ENCODE measurements around the gene TLCD2.

Gene TLCD2

GRCh38 chr17:1709971-1710806 lies at the start of gene TLCD2:
TSS of gene TLCD2 (minus strand) at chr17:1710377. CDS start at chr17:1710242, 135 bp downstream.
- Mint-ChIP-seq H3K27me3 (ENCODE audit: low read depth, poor library complexity) (peaks cover 49% of the 10 kb centered on the region), H3K36me3 (ENCODE audit: low read depth) (no peaks in the 10 kb centered on the region), H3K9me3 (no peaks in the 10 kb centered on the region), H3K4me1 (peaks cover 56% of the 10 kb centered on the region), H3K27ac (no peak within 1 kb of the TSS), H3K4me3 (peak within 1 kb of the TSS; percentile 77)
- TF ChIP-seq CTCF (IDR thresholded peaks at IDR 0.05), result no peak
- DNase-seq, result peak; percentile 77

- Mint-ChIP-seq H3K4me1 (peaks cover 72% of the 10 kb centered on the region), H3K9me3 (no peaks in the 10 kb centered on the region), H3K27ac (no peak overlapping the region), H3K4me3 (no peak overlapping the region), H3K36me3 (ENCODE audit: low read depth) (peaks cover 3% of the 10 kb centered on the region), H3K27me3 (ENCODE audit: low read depth, poor library complexity) (peaks cover 13% of the 10 kb centered on the region)
- no peak for TF ChIP-seq CTCF (IDR thresholded peaks at IDR 0.05)
- no peak for DNase-seq
These were observed 49.4 kb upstream of the TLCD2 start for GRCh38 chr17:1759529-1759928.

- Mint-ChIP-seq H3K27ac (no peak overlapping the region), H3K27me3 (ENCODE audit: low read depth, poor library complexity) (peaks cover 13% of the 10 kb centered on the region), H3K36me3 (ENCODE audit: low read depth) (no peaks in the 10 kb centered on the region), H3K9me3 (no peaks in the 10 kb centered on the region), H3K4me3 (no peak overlapping the region), H3K4me1 (peaks cover 69% of the 10 kb centered on the region)
- TF ChIP-seq CTCF (IDR thresholded peaks at IDR 0.05), result no peak
- no peak for DNase-seq
These were observed 48.6 kb upstream of the TLCD2 start for GRCh38 chr17:1758807-1759206.

- H3K9me3 Mint-ChIP-seq, result no peaks in the 10 kb centered on the region
- no peak overlapping the region for H3K4me3 Mint-ChIP-seq
- no peak for TF ChIP-seq CTCF (IDR thresholded peaks at IDR 0.05)
- peak; percentile 51 for DNase-seq
- H3K27ac Mint-ChIP-seq, result peak overlapping the region; percentile 34
- no peaks in the 10 kb centered on the region for H3K36me3 Mint-ChIP-seq (ENCODE audit: low read depth)
- H3K27me3 Mint-ChIP-seq (ENCODE audit: low read depth, poor library complexity), result peaks cover 13% of the 10 kb centered on the region
- peaks cover 52% of the 10 kb centered on the region for H3K4me1 Mint-ChIP-seq
These were observed 45.7 kb upstream of the TLCD2 start for GRCh38 chr17:1755827-1756262.

GRCh38 chr17:1755252-1755826 lies 45.2 kb upstream of the TLCD2 start:
- H3K9me3 Mint-ChIP-seq, result no peaks in the 10 kb centered on the region
- no peak overlapping the region for H3K4me3 Mint-ChIP-seq
- peaks cover 50% of the 10 kb centered on the region for H3K4me1 Mint-ChIP-seq
- DNase-seq, result no peak
- peaks cover 13% of the 10 kb centered on the region for H3K27me3 Mint-ChIP-seq (ENCODE audit: low read depth, poor library complexity)
- no peak overlapping the region for H3K27ac Mint-ChIP-seq
- no peak for TF ChIP-seq CTCF (IDR thresholded peaks at IDR 0.05)
- no peaks in the 10 kb centered on the region for H3K36me3 Mint-ChIP-seq (ENCODE audit: low read depth)
